HFF-Myc (cell line): Measurements from ENCODE around the gene TENT5C.

Experiments
- DNase-seq: peaks from one replicate; pipeline ENCODE4 v3.0.0-alpha.2; 2011; ENCODE audit warnings: low read depth; ENCODE audit errors: extremely low read depth
- H3K4me3 ChIP-seq: replicated peaks from 2 replicates; pipeline ENCODE4 v1.5.1; 2011; ENCODE audit warnings: low read depth, mild to moderate bottlenecking, control low read depth, low read length
- TF ChIP-seq, protein P1 (sequence below): IDR thresholded peaks from 2 replicates; pipeline ENCODE4 v1.5.1; 2012; ENCODE audit warnings: mild to moderate bottlenecking, low read depth, low read length, control low read depth; ENCODE audit errors: missing control alignments

Gene TENT5C

DNA sequence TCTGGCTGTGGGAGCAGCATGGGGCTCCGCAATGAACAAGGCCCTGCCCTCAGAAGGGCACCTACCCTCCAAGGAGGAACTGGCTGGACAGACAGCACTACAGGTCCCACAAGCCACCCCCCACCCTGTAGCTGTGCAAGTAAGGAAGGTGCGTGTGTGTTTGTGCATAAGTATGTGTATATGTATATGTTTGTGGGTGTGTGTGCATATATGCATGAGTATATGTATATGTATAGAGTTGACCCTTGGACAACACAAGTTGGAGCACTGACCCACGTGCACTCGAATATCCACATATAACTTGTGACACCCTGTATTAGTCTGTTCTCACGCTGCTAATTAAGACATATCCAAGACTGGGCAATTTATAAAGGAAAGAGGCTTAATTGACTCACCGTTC is 22.6 kb upstream of the TENT5C start:
- H3K4me3 ChIP-seq: no peak overlapping the region
- TF ChIP-seq, protein P1, sequence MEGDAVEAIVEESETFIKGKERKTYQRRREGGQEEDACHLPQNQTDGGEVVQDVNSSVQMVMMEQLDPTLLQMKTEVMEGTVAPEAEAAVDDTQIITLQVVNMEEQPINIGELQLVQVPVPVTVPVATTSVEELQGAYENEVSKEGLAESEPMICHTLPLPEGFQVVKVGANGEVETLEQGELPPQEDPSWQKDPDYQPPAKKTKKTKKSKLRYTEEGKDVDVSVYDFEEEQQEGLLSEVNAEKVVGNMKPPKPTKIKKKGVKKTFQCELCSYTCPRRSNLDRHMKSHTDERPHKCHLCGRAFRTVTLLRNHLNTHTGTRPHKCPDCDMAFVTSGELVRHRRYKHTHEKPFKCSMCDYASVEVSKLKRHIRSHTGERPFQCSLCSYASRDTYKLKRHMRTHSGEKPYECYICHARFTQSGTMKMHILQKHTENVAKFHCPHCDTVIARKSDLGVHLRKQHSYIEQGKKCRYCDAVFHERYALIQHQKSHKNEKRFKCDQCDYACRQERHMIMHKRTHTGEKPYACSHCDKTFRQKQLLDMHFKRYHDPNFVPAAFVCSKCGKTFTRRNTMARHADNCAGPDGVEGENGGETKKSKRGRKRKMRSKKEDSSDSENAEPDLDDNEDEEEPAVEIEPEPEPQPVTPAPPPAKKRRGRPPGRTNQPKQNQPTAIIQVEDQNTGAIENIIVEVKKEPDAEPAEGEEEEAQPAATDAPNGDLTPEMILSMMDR: no peak
- DNase-seq: no peak

- no peak overlapping the region for H3K4me3 ChIP-seq
- no peak for DNase-seq
- TF ChIP-seq, protein P1: no peak
Measured at GRCh38 chr1:117584181-117584580, 21.7 kb upstream of the TENT5C start.

DNA sequence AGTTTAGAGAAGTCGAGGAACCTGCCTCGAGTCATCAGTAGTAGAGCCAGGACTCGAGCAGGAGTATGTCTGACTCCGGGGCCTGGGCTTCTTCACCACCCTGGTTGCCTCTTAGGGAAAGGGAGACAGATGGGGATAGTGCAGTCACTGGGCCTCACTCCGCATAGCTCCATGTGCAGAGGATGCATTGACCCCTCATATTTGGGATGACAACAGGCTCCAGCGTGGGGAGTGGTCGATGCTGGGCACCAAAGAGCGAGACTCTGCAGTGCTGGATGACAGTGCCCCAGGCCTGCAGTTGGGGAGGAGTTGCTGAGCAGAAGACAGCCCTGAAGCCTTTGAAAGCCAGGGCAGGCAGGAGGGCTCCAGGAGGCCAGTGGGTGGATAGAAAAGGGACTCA is 20.8 kb upstream of the TENT5C start:
- no peak overlapping the region for H3K4me3 ChIP-seq
- TF ChIP-seq, protein P1: no peak
- DNase-seq: no peak

DNA sequence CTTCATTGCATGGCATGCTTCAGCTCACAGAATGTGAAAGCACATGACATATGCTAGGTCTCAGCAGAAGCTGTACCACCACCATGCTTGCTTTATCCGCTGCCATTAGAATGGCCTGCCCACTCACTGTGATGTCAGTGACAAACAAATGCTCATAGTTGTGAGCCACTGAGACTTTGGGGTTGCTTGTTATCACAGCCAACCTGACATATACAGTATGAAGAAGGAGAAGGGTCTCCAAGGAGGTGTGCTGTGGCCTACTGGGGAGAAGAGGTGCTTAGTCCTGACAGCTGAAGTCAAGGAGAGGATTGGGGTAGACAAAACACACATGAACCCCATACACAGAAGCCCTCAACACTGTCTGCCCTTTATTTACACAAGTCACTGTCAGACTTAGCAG is 19.5 kb upstream of the TENT5C start:
- H3K4me3 ChIP-seq: no peak overlapping the region
- DNase-seq: no peak
- TF ChIP-seq, protein P1: no peak

DNA sequence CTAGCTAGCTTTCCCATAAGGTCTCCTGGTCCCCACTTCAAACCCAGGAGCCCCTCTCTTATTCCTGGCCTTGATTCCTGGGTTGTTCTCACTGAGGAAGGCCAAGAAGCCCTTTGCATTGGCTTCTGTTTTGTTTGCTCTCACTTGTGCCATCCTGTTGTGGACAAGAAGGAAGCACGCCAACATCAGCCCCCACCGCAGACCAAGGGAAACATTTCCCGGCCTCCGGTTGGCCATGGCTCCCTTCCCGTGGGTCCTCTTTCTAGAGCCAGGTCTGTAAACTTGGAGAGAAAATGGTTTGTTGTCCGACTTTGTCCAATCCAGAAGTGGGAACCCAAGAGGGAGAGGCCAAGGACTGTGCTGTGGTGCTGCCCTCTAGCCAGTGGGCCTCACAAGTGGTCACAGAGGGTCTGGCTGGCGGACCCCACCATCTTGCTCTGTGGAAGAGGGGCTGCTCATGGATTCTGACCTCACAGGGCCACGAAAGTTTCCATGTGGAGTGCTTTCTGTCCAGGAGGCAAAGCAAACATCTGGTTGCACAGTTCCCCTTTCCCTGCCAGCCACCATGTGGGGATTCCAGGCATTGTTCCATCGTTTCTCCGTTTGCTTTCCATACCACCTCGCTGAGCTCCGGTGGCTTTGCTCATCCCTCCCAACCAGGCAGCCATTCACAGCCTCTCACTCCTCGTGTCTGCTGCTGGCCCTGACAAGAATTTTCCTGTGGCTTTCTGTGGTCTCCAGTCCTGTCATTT is 18.9 kb upstream of the TENT5C start:
- DNase-seq: no peak

DNA sequence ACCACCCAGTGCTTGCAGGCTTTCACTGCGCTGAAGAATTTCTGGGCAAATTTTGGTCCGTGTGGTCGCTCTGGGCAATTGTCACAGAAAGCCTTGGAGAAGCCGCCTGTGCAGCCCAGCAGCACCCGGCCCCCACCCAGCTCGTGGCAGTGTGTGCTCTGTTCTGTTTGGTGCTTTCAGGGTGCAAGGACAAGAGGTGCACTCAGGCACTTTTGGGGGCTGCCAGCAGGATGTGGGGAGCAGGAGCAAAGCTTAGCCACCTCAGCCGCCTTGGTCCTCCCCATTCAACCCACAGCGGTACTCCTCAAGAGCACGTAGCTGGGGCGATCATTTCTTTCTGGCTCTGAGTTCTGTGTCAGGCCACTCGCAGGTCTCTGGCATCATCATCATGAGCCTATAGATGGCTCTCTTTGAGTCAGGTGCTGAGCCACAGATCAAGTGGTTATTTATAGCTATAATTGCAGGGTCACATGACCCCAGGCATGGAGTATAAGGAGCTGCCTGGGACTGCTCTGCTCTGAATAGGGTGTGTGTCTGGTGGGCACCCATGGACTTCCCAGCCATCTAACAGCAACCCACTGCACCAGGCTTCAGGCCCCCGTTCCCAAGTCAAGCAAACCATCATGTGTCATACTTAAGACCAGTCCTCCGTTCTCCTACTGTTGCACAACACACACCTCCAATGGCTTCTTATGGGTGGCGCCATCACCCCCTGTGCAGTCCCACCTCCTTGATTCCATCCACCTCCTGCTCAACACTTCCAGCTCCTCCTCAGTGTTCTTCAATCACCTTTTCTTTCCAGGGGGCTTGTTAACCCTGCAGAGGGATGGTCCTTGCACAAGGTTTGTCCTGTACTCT is 18.1 kb upstream of the TENT5C start:
- H3K4me3 ChIP-seq: no peak overlapping the region
- TF ChIP-seq, protein P1: no peak
- DNase-seq: no peak

More for the DNA sequence above, 18.9 kb upstream of the TENT5C start:
- no peak overlapping the region for H3K4me3 ChIP-seq
- TF ChIP-seq, protein P1: no peak
